GM12874 (cell line): ENCODE data around the gene KRT72.

Experiments used
- TF ChIP-seq, protein P1 (sequence below): IDR thresholded peaks from 2 replicates; pipeline ENCODE4 v1.5.1; 2011; ENCODE audit warnings: low read depth, mild to moderate bottlenecking, control low read depth, low read length, moderate library complexity; ENCODE audit not compliant: insufficient read depth

The KRT72 gene

DNA sequence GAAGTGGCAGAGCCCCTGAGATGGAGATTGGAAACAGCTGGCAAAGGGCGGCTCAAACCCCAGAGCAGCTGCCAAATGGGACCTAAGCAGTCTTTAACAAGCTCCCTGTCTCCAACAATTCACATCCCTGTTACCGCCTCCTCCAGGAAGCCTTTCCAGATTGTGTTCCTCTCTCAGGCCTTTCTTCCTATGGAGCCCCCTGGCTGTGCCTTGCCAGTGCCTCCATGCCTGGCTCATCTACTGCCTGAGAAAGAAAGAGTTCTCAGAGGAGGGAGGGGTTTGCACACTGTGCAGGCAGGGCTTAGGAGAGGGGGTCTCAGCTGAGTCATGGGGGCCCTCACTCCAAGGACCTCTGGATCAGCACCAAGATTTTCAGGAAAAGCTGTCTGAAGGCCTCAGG, 18.8 kb downstream of the KRT72 start:
- TF ChIP-seq, protein P1, sequence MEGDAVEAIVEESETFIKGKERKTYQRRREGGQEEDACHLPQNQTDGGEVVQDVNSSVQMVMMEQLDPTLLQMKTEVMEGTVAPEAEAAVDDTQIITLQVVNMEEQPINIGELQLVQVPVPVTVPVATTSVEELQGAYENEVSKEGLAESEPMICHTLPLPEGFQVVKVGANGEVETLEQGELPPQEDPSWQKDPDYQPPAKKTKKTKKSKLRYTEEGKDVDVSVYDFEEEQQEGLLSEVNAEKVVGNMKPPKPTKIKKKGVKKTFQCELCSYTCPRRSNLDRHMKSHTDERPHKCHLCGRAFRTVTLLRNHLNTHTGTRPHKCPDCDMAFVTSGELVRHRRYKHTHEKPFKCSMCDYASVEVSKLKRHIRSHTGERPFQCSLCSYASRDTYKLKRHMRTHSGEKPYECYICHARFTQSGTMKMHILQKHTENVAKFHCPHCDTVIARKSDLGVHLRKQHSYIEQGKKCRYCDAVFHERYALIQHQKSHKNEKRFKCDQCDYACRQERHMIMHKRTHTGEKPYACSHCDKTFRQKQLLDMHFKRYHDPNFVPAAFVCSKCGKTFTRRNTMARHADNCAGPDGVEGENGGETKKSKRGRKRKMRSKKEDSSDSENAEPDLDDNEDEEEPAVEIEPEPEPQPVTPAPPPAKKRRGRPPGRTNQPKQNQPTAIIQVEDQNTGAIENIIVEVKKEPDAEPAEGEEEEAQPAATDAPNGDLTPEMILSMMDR, result no peak

GRCh38 chr12:52581481-52581880, 19.8 kb downstream of the KRT72 start:
- TF ChIP-seq, protein P1, result no peak

DNA sequence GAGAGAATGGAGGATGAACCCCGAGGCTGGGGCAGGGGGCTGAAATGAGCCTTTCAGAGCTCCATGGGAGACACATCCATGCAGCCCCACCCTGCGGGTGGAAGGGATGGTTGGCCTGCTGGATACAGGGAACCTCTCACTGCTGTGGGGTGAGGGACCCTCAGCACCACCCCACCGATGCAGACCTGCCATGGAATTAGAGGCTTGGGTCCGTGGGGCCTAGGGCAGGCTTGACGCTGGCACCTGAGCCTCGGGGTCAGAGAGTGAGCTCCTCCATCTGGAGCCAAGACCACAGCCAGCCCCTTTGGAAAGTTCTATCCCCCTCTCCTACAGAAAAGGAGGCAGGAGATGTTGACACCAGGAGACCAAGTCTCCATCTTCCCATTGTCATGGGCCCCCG, 20.2 kb downstream of the KRT72 start:
- TF ChIP-seq, protein P1, result no peak

GRCh38 chr12:52580496-52580895, 20.8 kb downstream of the KRT72 start:
- TF ChIP-seq, protein P1, result no peak

DNA sequence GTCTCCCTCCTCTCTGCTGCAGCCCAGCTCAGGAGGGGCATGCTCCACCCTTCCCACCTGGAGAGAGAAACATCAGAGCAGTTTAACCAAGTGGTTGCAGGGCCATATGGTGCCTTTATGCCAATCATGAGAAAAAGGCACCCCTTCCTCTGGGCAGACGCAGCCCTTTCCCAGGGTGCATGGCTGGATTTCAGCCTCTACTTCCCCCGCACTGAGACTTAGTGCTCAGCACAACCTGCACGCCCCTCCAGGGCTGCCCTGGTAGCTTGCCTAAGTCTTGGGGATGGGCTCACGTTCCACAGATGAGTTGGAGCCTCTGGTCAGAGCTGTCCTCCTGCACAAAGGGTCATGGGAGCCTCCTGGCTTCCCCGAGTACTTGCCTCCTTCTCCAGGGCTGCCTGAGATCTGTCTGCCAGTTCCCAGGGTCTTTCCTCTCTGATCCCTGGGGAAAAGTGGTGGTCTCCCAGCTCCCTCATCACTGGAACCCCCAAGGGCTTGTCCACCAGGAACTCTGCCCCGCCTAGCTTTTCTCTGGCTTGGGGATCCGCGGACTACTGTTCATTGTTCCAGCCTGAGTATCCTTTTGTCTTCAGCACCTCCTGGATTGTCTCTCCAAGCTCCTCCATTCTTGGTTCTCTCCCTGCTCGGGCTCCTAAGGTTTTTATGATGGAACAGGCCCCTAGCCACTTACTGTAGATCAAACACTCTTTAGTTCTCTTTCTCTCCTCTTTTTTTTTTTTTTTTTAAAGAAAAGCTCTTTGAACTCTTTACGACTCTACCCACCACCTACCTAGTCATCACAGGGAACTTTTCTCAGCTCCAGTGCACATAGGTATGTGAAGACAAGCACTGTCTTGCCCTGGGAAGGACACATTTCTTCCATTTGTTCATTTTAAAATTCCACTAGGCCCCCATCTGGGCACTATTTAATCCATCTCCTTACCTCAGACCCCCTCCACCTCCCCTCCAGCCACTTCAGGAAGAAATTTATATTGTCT, 21.5 kb downstream of the KRT72 start:
- TF ChIP-seq, protein P1, result no peak

DNA sequence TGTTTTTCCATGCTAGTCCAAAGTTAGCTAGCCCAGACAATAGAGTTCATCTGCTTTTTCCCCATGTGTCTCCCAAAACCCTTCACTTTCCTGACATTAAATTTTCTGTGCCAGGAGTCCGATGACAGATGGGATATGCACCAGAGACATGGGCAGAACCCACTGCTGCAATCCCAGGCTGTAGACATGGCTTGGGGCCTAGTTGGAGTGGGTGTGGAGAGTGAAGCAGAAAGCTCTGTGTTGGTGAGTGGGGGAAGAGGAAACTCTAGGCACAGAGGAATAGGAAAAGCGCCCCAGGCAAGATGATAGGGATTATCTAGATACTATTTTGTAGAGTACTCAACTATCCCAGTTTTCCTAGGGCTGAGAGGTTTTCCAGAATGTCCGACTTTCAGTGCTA, 22.8 kb downstream of the KRT72 start:
- TF ChIP-seq, protein P1, result no peak

DNA sequence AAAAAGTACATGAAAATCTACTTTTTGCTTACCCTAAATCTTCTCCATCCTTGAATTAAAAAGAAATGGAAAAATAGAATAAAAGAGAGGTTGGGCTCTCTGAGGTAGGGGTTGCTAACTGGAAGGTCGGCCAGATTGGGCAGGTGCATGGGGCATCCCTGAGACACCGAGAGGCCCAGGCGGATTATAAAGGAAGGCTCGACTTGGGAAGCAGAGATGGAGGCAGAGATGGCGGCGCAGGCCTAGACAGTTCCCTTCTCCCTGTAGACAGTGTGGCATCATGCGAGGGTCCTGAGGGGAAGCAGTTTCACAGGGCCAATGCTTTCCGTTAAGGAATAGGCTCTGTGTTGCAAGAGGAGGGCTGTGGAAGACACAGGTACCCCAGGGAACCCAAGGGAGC, 23.9 kb downstream of the KRT72 start:
- TF ChIP-seq, protein P1, result no peak
